Smooth muscle cell (in vitro differentiated cells): ENCODE data around the gene RPL26. TPM values are rescaled to one million over a fixed set of nuclear protein-coding genes. Genes with fewer than 3 reads are reported as not detected.
A peak's percentile ranks its signal among the peaks of the same experiment; 100 is the strongest.

Source experiments
- DNase-seq: peaks from one replicate; lab custom pipeline; 2025; ENCODE audit not compliant: unreplicated experiment; lab: John Stamatoyannopoulos, UW
- H2AFZ ChIP-seq: fragments of 200-600 bp; sonication (generic); 2 replicates; pipeline ENCODE4 v1.6.0; 2016; ENCODE audit warnings: antibody characterized with exemption, low read depth, mild to moderate bottlenecking
- H3F3A ChIP-seq: fragments of 200-600 bp; sonication (generic); 2 replicates; pipeline ENCODE4 v1.6.0; 2017; ENCODE audit warnings: antibody characterized with exemption, low read depth
- H3K27ac ChIP-seq: fragments of 200-600 bp; sonication (generic); 2 replicates; pipeline ENCODE4 v1.5.1; 2016; ENCODE audit warnings: low read depth, mild to moderate bottlenecking
- H3K27me3 ChIP-seq: fragments of 200-600 bp; sonication (generic); 2 replicates; pipeline ENCODE4 v1.6.1; 2016; ENCODE audit warnings: low read depth, mild to moderate bottlenecking
- H3K36me3 ChIP-seq: fragments of 200-600 bp; sonication (generic); 2 replicates; pipeline ENCODE4 v1.5.1; 2016; ENCODE audit warnings: low read depth
- H3K4me1 ChIP-seq: fragments of 200-600 bp; sonication (generic); 2 replicates; pipeline ENCODE4 v1.5.1; 2016; ENCODE audit warnings: low read depth
- H3K4me2 ChIP-seq: fragments of 200-600 bp; sonication (generic); 2 replicates; pipeline ENCODE4 v1.6.0; 2016; ENCODE audit warnings: mild to moderate bottlenecking
- H3K4me3 ChIP-seq: fragments of 200-600 bp; sonication (generic); 2 replicates; pipeline ENCODE4 v1.5.1; 2016; ENCODE audit warnings: mild to moderate bottlenecking
- H3K79me2 ChIP-seq: fragments of 200-600 bp; sonication (generic); 2 replicates; pipeline ENCODE4 v1.6.0; 2016; ENCODE audit warnings: low read depth, mild to moderate bottlenecking
- H3K9ac ChIP-seq: fragments of 200-600 bp; sonication (generic); 2 replicates; pipeline ENCODE4 v1.6.0; 2016; ENCODE audit warnings: low read depth
- H3K9me3 ChIP-seq: fragments of 200-600 bp; sonication (generic); replicated peaks from 2 replicates; pipeline ENCODE4 v1.5.1; 2016; ENCODE audit warnings: low read depth
- H4K20me1 ChIP-seq: fragments of 200-600 bp; sonication (generic); 2 replicates; pipeline ENCODE4 v1.6.0; 2016; ENCODE audit warnings: low read depth
- CTCF ChIP-seq: fragments of 200-600 bp; sonication (generic); IDR thresholded peaks from 2 replicates; pipeline ENCODE4 v1.5.1; 2017; ENCODE audit warnings: borderline replicate concordance, mild to moderate bottlenecking, antibody characterized with exemption; ENCODE audit not compliant: insufficient read depth, poor library complexity, severe bottlenecking
- WGBS: methylation state at CpG from one replicate; pipeline ENCODE4 v1.1.7; 2016; ENCODE audit warnings: low lambda C conversion rate; 5-methylcytosine and 5-hydroxymethylcytosine counted together
- polyA plus RNA-seq: library from polyadenylated mRNA; unstranded; fragments of >200 nt; fragmentation: Nextera tagmentation; extraction: Ambion mirVana; gene quantifications from 2 replicates; pipeline ENCODE4 v1.2.1, GENCODE V29; 2016
- total RNA-seq: library from RNA; depleted of rRNA; stranded (reverse); fragments of >200 nt; gene quantifications from 2 replicates; pipeline ENCODE4 v1.2.3, GENCODE V29; 2014

RPL26 gene
- total and polyA plus RNA-seq, 2 experiments from 2014 or later: 367 to 3,533 TPM

GRCh38 chr17:8338753-8339140 lies 44.2 kb downstream of the RPL26 start:
- H3K4me2 ChIP-seq: peak overlapping the region; percentile 9
- no peak overlapping the region for H3K27ac ChIP-seq
- no peaks in the 10 kb centered on the region for H3K79me2 ChIP-seq
- no peaks in the 10 kb centered on the region for H4K20me1 ChIP-seq
- no peak overlapping the region for H2AFZ ChIP-seq
- no peaks in the 10 kb centered on the region for H3K9me3 ChIP-seq
- no peaks in the 10 kb centered on the region for H3F3A ChIP-seq
- DNase-seq: no peak
- peaks cover 11% of the 10 kb centered on the region for H3K4me1 ChIP-seq
- H3K4me3 ChIP-seq: no peak overlapping the region
- no peaks in the 10 kb centered on the region for H3K36me3 ChIP-seq
- no peak for TF ChIP-seq CTCF
- WGBS: 80% methylated on average over 5 of the region's 5 CpGs
- H3K27me3 ChIP-seq: no peaks in the 10 kb centered on the region
- no peak overlapping the region for H3K9ac ChIP-seq

- WGBS: 43% methylated on average over 11 of the region's 11 CpGs
- H4K20me1 ChIP-seq: no peaks in the 10 kb centered on the region
- H3F3A ChIP-seq: no peaks in the 10 kb centered on the region
- peak overlapping the region; percentile 9 for H3K4me2 ChIP-seq
- H3K27ac ChIP-seq: no peak overlapping the region
- no peaks in the 10 kb centered on the region for H3K27me3 ChIP-seq
- H3K4me1 ChIP-seq: peaks cover 11% of the 10 kb centered on the region
- H3K9ac ChIP-seq: no peak overlapping the region
- TF ChIP-seq CTCF: no peak
- no peak for DNase-seq
- H3K9me3 ChIP-seq: no peaks in the 10 kb centered on the region
- no peak overlapping the region for H3K4me3 ChIP-seq
- H3K36me3 ChIP-seq: no peaks in the 10 kb centered on the region
- no peak overlapping the region for H2AFZ ChIP-seq
- no peaks in the 10 kb centered on the region for H3K79me2 ChIP-seq
Observed at GRCh38 chr17:8337802-8338752, 44.9 kb downstream of the RPL26 start.

- Histone ChIP-seq H3K4me1 (peaks cover 5% of the 10 kb centered on the region), H3K36me3 (no peaks in the 10 kb centered on the region), H2AFZ (no peak overlapping the region), H3K4me3 (no peak overlapping the region), H3K9ac (no peak overlapping the region), H3K9me3 (no peaks in the 10 kb centered on the region), H3K27me3 (no peaks in the 10 kb centered on the region), H3F3A (no peaks in the 10 kb centered on the region), H4K20me1 (no peaks in the 10 kb centered on the region), H3K79me2 (no peaks in the 10 kb centered on the region), H3K4me2 (no peak overlapping the region), H3K27ac (no peak overlapping the region)
- 92% methylated on average over 4 of the region's 4 CpGs for WGBS
- DNase-seq: no peak
- TF ChIP-seq CTCF: no peak
Observed at GRCh38 chr17:8333281-8333680, 49.7 kb downstream of the RPL26 start.

GRCh38 chr17:8332688-8333087 lies 50.3 kb downstream of the RPL26 start:
- 16% methylated on average over 5 of the region's 5 CpGs for whole genome bisulfite sequencing
- Histone ChIP-seq H4K20me1 (no peaks in the 10 kb centered on the region), H3K36me3 (no peaks in the 10 kb centered on the region)

More at GRCh38 chr17:8332688-8333087, 50.3 kb downstream of the RPL26 start:
- no peak overlapping the region for H3K9ac ChIP-seq
- no peaks in the 10 kb centered on the region for H3K79me2 ChIP-seq
- TF ChIP-seq CTCF: no peak
- H3K27ac ChIP-seq: no peak overlapping the region
- no peak for DNase-seq
- H3F3A ChIP-seq: no peaks in the 10 kb centered on the region
- H3K4me2 ChIP-seq: no peak overlapping the region
- no peak overlapping the region for H2AFZ ChIP-seq
- no peak overlapping the region for H3K4me3 ChIP-seq
- H3K9me3 ChIP-seq: no peaks in the 10 kb centered on the region
- no peaks in the 10 kb centered on the region for H3K27me3 ChIP-seq
- H3K4me1 ChIP-seq: no peaks in the 10 kb centered on the region
